Activated T-helper 1 cell treated with anti-CD3 and anti-CD28 coated beads, Interleukin-2, amount 50 U/mL, for 16 hours (primary cell): ENCODE data around the gene KCNQ4.

ENCODE experiments used
- DNase-seq, 2 donors: peaks; one replicate each; pipeline ENCODE4 v3.0.0-alpha.2; 2020; ENCODE audit warnings: low read depth in 1 of 2, low spot score in 1 of 2

Gene KCNQ4

DNA sequence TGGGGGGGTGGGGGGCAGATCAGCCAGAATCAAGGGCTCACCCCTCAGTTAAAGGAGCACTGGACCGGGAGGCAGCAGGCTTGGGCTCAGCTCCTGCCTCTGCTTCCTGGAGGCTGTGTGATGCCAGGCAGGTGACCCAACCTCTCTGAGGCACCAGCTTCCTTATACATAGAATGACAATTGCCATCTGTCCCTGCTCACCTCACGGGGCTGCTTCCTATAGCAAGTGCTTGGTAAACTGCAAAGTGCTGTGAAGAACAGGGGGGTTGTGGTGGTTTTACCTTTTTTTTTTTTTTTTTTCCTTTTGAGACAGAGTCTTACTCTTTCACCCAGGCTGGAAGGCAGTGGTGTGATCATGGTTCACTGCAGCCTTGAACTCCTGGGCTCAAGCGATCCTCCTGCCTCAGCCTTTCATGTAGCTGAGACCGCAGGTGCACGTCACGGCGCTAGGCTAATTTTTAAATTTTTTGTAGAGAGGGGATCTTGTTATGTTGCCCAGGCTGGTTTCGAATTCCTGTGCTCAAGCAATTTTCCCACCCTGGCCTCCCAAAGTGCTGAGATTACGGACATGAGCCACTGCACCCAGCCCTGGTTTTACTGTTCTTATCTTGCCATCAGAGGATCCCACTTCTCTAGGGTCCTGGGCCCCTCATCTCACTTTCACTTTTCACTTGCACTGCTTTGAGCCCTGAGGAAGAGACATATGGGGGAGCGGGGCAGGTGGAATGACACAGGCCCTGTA is 11.6 kb downstream of the KCNQ4 start:
- DNase-seq: no peak

DNA sequence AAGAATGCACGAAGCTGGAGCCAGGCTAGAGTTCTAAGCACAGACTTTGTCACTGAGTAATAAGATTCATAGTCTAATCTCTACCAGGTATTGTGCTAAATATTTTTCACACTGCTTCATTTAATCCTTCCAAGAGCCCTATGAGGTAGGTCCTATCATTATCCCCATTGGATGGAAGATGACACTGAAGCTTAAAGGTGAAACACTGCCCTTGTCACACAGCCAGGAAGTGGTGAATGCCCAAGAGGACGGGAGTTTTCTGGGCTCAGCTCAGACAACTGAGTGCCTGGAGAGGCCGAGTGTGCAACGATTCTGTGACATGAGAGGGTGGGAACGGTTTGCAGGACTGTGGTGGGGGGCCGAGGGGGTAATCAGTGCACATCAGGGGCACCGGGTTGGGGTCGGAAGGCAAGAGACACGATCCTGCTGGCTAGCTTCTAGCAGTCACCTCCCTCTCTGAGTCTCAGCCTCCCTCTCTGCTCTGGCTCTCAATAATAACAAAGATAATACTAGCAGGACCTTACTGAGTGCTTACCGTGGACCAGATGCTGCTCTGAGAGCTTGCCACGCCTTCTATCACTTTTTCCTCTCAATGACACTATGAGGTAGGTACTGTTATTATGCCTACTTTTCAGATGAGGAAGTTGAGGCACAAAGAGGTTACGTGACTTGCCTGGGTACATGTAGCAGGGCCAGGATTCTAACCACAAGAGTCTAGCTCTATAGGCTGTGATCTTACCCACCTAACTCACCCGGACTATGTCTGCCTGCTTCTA is 12.4 kb downstream of the KCNQ4 start:
- no peak for DNase-seq

DNA sequence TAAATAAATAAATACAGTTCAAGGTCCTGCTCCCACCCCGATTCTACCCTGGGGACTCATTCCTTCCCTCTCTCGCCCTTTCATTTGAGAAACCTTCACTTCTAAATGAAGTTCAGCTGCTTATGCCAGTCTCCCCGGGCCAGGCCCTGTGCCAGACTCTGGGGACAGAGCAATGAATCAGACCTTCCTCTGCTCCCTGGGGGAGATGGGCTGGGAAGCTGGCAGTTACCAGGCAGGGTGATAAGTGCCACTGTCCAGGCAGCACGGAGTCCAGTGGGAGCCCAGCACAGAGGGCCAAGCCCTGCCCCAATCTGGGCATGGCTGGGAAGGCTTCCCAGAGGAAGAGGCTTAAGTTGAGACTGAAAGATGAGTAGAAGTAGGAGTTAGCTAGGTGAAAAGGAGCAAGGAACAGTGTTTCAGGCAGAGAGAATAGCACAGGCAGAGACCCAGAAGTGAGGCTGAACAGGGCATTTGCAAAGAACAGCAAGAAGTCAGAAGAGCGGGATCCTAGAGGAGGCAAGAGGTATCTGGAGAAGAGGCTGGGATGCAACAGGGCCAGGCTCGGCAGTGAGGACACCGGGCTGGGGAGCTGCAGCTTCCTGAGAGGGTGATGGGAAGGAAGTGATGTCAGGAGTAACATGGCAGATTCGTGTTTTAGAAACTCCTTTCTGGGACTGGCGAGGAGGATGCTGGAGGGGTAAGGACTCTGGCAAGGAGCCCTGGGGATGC is 13.5 kb downstream of the KCNQ4 start:
- no peak for DNase-seq

DNA sequence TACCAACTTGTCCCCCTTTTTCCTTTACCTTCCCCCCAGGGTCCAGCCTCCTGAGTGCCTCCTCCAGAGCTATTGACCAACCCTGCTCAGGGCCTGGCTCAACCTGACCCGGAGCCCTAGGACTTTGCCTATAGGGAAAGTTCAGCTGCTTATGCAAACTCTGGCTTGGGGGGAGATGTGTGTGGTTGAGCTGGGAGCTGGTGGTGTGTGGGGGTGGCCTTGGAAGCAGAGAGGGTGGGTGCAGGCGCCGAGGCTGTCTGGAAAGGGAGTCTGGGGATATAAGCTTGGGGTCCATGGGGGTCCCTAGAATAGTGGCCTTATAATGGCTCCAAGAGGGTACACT is 14.1 kb downstream of the KCNQ4 start:
- no peak for DNase-seq

DNA sequence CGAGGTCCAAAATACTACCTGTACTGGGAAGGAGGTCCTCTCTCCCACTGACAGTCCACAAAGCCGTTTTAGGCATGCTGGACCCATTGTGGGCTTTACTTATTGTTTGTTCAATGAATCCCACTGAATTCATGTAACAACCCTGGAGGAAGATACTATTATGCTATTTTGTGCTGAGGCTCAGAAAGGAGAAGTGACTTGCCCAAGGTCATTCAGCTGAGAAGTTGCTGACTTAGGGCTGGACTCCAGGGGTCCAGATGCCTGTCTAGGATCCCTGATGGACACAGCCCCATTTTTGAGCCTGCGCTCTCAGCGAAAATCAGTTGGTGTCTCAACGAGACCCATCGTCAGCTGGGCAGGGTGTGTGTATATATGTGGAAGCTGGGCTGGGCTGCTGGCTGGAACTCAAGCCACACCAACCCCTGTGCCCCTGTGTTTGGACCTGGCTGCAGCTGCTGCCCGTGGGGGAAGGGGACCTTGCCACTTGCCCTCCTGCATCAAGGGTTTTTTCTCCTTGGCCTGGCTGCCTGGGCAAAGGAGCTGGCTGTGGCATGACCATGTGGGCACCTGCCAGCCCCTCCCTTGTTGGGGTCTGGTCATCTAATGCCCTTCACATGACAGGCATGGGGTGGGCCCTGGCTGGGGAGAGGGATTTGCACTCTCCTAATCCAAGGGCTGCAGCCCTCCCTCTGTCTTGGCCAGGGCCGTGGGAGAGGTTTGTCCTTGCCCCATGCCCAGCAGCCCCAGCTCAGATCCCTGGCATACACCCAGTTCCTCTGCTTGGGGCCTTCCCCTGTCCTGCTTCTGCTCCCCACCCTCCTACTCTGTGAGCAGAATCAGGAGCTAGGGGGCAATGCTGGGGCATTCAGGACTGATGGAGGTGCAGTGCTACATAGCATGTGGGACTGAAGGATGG is 15.0 kb downstream of the KCNQ4 start:
- DNase-seq: no peak

DNA sequence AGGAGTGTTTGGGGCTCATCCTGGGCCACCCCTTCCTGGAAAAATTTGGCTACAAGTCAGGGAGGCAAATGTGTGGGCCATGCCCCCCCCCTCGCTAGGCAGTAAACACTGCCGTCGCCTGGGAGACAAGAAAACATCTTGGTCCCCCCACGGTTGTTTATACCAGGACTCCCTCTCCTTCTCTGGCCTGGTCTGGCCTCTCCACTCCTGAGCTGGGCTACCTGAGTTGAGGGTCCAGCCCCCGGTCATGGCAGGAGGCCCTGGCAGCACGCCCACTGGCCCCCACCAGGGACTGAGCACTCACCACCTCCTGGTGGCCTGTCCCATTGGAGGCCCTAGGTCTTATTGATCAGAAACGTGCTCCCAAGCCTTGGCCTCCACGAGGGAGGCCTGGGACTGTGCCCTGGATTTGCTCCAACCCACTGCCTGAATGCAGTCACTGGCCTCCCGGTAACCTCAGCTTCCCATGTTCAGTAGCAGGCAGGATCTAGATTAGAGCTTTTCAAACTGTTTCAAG is 15.8 kb downstream of the KCNQ4 start:
- no peak for DNase-seq

DNA sequence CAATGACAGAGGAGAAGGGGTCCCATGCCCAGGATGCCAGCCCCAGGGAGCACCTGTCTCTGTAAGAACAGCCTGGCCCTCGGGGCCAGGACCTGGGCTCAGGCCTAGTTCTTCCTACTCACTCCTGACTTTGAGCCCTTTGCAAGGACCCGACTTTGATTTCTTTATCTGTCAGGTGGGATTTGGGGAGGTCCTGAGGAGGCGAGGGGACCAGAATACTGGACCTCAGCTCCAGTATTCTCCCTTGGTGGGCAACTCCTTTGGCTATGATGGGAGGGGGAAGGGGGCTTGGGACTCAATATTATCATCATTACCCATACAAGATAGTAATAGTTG is 18.1 kb downstream of the KCNQ4 start:
- no peak for DNase-seq

DNA sequence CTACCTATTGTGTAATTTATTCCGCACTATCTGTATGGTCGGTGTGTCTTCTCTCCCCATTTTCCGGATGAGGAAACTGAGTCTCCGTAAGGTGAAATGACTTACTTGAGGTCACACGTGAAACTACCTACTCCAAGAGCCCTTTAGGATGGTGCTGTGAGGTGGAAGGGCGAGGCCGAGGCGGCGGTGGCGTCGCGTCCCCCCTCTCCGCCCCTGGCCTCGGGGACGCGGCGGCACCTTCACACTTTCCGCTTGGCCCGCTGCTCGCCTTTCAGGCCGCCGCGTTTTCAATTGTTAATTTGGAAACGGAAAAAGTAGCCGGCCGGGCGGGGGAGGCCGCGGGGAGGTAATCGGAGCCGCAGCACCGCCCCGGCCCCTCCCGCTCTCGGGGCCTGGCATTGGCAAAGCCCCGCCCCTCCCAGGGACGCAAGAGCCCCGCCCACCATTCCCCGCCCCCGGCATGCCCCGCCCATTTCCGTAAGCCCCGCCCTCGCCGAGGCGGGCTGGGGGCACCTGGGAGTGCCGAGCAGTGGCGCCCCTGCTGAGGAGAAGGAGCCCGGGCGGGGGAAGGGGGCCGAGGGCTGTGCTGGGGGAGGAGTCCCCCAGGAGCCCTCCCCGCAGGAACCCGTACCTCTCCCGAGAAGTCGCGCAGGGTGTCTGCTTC is 18.6 kb downstream of the KCNQ4 start:
- peak; percentile 65 to 80 for DNase-seq

DNA sequence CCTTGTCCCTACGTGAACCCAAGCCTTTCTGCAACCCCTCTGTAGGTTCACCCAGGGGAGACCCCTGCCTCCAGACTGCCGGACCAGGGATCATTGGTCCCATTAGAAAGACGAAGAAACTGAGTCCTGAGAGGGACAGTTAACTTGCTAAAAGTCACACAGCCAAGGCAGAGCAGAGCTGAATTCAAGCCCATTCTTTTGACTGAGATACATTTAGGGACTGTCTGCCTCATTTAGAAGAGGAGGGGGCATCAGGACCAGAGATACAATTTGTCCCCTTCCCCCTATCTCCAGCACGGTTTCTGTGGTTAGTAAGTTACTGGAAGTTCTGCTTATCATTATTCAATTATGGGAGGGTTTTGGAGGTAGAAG is 19.1 kb downstream of the KCNQ4 start:
- no peak for DNase-seq

DNA sequence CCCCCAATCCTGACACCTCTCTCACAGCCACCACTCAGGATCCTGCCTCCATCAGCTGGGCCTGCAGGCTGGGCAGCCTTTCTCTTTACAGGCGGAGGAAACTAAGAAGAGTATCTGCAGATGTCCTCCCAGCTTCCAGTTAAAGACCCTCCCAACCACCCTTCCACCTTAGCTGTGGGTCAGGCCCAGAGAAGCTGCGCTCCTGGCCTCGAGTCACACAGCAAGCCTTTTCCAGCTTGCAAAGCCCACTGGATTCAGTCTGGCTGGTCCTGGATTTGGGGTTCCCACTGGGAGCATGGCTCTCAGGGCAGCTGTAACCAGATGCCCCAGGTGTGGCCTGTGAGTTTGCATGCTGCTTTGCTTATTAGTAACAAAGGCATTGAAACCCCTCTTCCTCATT is 19.9 kb downstream of the KCNQ4 start:
- no peak for DNase-seq

DNA sequence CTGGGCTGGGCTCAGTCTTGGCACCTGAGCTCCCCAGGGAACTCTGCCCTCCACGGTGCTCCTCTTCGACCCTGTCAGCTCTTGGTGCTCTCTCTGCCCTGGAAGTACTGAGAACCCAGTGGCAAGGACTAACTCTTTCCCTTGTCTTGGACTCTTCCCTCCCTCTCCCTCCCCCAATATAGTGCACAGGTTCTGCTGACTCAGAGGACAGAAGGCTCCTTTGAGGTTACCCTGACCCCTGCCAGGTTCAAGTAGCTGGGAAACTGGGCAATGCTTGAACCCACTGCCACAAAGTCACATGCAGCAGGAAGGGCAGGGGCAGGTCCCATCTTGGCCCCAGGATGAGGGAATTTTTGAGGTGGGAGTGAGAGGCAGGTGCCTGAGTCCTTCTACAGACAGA is 20.3 kb downstream of the KCNQ4 start:
- DNase-seq: no peak

DNA sequence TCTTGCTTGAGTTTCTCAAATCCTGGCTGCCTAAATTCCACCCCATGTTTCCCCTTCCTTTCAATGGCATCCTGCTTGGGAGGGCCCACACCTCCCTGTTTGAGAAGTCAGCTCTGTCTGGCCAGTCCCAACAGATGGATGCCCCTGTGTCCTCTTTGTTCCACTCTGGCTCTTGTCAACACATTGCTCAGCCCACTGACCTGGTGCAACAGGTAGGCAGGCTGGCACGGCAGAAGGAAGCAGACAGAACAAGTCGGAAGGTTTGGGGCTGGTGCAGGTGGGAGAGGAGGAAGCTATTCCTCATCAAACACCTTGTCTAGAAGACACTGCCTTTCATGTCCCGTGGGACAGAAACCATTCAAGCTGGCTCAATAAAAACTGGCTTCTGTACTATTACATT is 22.7 kb downstream of the KCNQ4 start:
- DNase-seq: no peak

DNA sequence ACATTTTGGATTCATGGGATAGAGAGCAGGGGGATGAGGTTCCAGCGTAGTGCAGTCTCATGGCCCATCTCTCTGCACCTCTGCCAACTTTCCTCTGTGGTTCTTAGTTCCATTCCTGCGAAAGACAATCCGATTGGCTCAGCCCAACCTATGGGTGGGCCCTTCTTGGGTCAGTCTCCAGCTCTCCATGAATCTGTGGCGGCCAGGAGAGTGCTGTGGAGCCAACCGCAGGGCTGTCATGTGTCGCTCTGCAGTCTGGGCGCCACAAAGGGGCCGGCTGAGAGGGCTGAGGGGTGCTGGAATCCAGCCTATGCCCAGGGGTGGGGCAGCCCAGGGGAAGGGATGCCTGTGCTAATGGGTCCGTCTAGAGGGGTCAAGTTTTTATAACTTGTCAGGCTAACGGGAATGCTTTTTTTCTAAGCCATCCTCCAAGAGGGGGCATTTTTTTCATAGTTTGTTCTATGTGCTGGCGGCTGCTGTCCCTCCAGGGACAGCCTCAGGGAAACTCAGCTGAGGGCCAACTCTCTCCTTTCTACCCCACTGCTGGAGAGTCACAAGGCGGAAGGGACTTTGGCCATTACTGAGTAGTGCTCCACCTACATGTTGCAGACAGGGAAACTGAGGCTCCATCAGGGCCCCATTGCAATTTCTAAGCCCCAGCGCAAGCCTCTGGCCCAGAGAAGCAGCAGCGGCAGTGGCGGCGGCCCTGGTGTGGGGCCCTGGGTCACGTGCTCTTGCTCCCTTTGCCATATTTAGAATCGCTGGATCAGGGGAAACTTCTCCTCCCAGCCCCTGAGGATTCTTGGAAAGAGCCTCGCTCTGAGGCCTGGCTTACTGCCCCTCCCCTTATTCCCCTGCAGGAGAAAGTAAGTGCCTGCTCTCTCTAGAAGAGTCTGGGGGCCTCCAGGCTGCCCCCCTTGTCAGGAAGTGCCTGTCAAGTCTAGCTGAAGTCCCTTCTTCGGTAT is 23.4 kb downstream of the KCNQ4 start:
- DNase-seq: no peak

DNA sequence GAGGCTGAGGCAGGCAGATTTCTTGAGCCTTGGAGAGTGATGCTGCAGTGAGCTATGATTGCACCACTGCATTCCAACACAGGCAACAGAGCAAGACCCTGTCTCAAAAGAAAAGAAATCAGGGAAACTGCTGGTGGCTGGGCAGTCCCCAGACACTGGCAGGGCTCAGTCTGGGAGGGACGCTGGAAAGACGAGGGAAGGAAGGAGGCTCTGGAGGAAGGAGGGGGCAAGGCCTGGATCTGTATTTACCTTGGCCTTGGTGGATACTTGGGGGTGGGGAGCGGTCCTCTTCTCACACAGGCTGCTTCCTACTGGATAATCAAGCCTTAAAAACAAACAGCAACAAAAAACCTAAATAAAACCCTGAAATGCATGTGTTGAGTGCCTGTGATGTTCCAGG is 24.4 kb downstream of the KCNQ4 start:
- no peak for DNase-seq

DNA sequence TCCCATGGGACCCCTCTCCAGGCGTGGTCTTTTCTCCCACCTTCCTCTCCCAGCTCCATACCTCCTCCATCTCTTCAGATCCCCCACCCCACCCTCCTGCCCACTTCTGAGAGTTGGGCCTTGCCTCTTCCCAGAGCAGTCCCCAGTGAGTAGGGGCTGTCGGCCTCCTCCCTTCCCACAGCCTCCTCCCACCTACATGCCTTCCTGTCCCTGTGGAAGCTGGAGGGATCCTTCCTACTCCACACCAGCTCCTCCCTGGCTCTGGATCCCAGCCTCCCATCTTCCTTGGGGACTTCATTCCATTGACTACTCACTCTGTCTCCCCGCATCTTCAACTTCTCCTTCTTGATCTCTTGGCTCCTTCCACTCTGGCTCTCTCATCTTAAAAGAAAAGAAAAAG is 24.9 kb downstream of the KCNQ4 start:
- DNase-seq: no peak

DNA sequence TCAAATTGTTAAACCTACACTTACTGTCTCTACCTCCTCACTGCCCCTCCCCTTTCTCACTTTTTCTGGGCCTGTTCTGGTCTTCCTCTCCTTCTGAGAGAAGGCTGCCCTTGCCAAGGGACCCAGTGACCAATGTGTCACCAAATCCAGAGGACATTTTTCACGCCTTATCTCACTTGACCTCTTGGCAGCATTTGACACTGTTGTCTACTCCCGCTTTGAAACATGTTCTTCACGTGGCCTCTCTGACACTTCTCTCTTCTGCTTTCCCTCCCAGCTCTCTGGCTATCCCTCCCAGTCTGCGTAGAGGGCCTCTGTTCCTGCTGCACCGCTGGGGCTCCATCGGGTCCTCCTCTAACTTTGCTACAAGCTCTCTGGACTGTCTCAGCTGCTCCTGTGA is 25.3 kb downstream of the KCNQ4 start:
- no peak for DNase-seq

DNA sequence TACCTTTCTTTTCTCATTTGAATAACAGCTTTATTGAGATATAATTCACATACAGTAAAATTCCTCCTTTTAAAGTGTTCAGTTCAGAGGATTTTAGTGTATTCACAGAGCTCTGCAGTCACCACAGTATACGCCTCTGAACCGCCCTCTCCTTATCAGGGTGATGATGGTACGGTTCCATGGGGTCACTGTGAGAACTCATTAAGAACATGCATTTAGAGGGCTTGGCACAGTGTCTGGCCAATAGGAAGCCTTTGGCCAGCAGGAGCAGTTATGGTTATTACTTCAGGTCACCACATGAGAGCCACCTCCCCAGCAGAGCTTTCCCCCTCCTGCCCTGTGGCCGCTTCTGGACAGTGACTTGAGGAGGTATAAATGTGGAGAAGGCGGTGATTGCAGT is 27.3 kb downstream of the KCNQ4 start:
- DNase-seq: no peak

DNA sequence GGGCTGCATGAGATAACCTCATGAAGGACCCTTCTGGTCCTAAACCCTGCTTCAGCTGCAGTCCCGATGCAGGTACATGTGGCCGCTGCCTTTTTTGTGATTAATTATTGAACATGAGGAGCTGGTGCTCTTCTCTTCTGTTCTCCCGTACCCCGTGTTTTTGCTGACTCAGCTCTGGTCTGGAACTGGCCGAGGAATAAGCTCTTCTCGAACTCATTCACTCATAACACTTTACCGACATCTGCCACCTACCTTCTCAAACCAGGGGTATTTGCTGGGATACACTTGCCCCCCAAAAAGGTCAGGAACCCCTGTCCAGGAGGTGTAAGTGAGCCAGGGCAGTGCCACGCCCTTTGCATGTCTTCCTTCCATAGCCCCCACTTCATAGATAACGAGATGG is 31.8 kb downstream of the KCNQ4 start:
- DNase-seq: no peak

DNA sequence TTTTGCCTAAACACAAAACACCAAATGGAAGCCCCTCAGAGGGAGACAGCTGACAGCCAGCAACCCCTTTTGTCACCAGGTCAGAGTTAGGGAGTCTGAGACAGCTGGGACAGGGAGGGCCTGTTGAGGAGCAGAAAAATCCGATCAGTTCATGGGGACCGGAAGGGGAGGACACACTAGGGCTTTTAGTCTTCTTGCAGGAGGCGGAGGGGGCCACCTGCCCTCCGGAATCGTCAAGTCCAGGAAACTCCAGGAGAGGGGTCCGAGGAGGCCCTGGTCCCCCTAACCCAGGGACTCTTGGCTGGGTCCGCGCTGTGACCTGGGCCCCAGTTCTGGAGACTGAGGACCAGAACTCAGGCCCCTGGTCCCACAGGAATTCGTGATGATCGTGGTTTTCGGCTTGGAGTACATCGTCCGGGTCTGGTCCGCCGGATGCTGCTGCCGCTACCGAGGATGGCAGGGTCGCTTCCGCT is 34.2 kb downstream of the KCNQ4 start:
- DNase-seq: no peak
